Prostate gland (tissue), 2 donors: ENCODE data around the gene GPD1L.

ENCODE experiments used
- POLR2A ChIP-seq: fragments of 450-650 bp; IDR thresholded peaks from one replicate; pipeline ENCODE4 v1.6.1; 2016; ENCODE audit warnings: antibody characterized with exemption, mild to moderate bottlenecking
- POLR2AphosphoS5 ChIP-seq: sonication (generic); formaldehyde crosslinking; IDR thresholded peaks from one replicate; pipeline ENCODE4 v1.6.1; 2017; ENCODE audit warnings: antibody characterized with exemption
- TF ChIP-seq, protein P1 (sequence below), 4 experiments: fragments of 200-600 bp in 2 of 4; fragments of 450-650 bp in 2 of 4; sonication (generic) in 2 of 4; IDR thresholded peaks; 1 replicate in 3 of 4; 2 replicates in 1 of 4; pipeline ENCODE4 v1.5.1; 2016 to 2019; ENCODE audit warnings: antibody characterized with exemption in 4 of 4, mild to moderate bottlenecking in 2 of 4, moderate library complexity in 2 of 4

GRCh38 chr3:32198714-32199113 lies 92.3 kb downstream of the GPD1L start:
- TF ChIP-seq, protein P1, sequence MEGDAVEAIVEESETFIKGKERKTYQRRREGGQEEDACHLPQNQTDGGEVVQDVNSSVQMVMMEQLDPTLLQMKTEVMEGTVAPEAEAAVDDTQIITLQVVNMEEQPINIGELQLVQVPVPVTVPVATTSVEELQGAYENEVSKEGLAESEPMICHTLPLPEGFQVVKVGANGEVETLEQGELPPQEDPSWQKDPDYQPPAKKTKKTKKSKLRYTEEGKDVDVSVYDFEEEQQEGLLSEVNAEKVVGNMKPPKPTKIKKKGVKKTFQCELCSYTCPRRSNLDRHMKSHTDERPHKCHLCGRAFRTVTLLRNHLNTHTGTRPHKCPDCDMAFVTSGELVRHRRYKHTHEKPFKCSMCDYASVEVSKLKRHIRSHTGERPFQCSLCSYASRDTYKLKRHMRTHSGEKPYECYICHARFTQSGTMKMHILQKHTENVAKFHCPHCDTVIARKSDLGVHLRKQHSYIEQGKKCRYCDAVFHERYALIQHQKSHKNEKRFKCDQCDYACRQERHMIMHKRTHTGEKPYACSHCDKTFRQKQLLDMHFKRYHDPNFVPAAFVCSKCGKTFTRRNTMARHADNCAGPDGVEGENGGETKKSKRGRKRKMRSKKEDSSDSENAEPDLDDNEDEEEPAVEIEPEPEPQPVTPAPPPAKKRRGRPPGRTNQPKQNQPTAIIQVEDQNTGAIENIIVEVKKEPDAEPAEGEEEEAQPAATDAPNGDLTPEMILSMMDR (IDR thresholded peaks at IDR 0.05) = no peak
- TF ChIP-seq POLR2A (no peak), POLR2AphosphoS5 (no peak)
